HG03442 (cell line): ENCODE results near the gene FBXO17.

ENCODE experiments used
- ATAC-seq: cut with Tn5 transposase; IDR thresholded peaks from one replicate; pipeline ENCODE4 v1.9.1; 2021; ENCODE audit warnings: mild to moderate bottlenecking, moderate library complexity; ENCODE audit not compliant: unreplicated experiment

FBXO17 gene

GRCh38 chr19:38894968-38895367, 80.6 kb downstream of the FBXO17 start:
- ATAC-seq = no peak

GRCh38 chr19:38893341-38893771, 82.2 kb downstream of the FBXO17 start:
- no peak for ATAC-seq

- no peak for ATAC-seq
Observed at GRCh38 chr19:38892841-38893240, 82.7 kb downstream of the FBXO17 start.

- ATAC-seq = no peak
Observed at GRCh38 chr19:38891771-38892170, 83.8 kb downstream of the FBXO17 start.
